Measurements from ENCODE around the gene LIMS1.

DNA sequence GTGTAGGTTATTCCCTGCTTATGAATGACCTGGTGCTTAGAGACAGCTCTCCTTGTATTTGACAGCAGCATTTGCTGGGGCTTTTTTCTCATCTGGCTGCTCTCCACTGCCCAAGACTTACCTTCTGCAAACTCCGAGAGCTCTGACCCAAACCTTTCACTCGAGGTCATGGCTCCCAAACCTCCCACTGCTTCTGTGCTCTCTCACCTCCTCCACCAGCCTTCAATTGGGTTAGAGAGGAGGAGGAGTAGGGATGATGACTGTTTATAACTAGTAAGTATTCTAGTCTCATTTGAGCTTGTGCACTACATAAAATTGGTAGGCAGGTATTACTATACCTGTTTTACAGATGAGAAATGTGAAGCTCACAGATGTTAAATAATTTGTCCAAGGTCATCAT, 40.1 kb downstream of the LIMS1 start:
- TF ChIP-seq, protein P1, sequence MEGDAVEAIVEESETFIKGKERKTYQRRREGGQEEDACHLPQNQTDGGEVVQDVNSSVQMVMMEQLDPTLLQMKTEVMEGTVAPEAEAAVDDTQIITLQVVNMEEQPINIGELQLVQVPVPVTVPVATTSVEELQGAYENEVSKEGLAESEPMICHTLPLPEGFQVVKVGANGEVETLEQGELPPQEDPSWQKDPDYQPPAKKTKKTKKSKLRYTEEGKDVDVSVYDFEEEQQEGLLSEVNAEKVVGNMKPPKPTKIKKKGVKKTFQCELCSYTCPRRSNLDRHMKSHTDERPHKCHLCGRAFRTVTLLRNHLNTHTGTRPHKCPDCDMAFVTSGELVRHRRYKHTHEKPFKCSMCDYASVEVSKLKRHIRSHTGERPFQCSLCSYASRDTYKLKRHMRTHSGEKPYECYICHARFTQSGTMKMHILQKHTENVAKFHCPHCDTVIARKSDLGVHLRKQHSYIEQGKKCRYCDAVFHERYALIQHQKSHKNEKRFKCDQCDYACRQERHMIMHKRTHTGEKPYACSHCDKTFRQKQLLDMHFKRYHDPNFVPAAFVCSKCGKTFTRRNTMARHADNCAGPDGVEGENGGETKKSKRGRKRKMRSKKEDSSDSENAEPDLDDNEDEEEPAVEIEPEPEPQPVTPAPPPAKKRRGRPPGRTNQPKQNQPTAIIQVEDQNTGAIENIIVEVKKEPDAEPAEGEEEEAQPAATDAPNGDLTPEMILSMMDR (IDR thresholded peaks at IDR 0.05), result no peak
- TF ChIP-seq POLR2A (IDR thresholded peaks at IDR 0.05), result no peak
